ENCODE measurements around the gene TET3. TPM values are rescaled to one million over a fixed set of nuclear protein-coding genes. Genes with fewer than 3 reads are reported as not detected.
A peak's percentile ranks its signal among the peaks of the same experiment; 100 is the strongest.

TET3 gene
- total RNA-seq, 1 donor from 2014 or later: 23.0 TPM

GRCh38 chr2:74006459-74006858, 21.7 kb downstream of the TET3 start:
- Mint-ChIP-seq H3K4me1 (ENCODE audit: unreplicated experiment) (peaks cover 47% of the 10 kb centered on the region), H3K36me3 (ENCODE audit: low read depth, unreplicated experiment) (peaks cover 5% of the 10 kb centered on the region), H3K27me3 (ENCODE audit: unreplicated experiment) (peaks cover 2% of the 10 kb centered on the region), H3K4me3 (ENCODE audit: unreplicated experiment) (peak overlapping the region; percentile 27), H3K9me3 (ENCODE audit: unreplicated experiment) (no peaks in the 10 kb centered on the region), H3K27ac (ENCODE audit: unreplicated experiment) (no peak overlapping the region)
- TF ChIP-seq, protein P1, sequence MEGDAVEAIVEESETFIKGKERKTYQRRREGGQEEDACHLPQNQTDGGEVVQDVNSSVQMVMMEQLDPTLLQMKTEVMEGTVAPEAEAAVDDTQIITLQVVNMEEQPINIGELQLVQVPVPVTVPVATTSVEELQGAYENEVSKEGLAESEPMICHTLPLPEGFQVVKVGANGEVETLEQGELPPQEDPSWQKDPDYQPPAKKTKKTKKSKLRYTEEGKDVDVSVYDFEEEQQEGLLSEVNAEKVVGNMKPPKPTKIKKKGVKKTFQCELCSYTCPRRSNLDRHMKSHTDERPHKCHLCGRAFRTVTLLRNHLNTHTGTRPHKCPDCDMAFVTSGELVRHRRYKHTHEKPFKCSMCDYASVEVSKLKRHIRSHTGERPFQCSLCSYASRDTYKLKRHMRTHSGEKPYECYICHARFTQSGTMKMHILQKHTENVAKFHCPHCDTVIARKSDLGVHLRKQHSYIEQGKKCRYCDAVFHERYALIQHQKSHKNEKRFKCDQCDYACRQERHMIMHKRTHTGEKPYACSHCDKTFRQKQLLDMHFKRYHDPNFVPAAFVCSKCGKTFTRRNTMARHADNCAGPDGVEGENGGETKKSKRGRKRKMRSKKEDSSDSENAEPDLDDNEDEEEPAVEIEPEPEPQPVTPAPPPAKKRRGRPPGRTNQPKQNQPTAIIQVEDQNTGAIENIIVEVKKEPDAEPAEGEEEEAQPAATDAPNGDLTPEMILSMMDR (IDR thresholded peaks at IDR 0.05; ENCODE audit: unreplicated experiment): no peak
- no peak for DNase-seq (ENCODE audit: low spot score)

GRCh38 chr2:74007121-74007520, 22.4 kb downstream of the TET3 start:
- no peaks in the 10 kb centered on the region for H3K9me3 Mint-ChIP-seq (ENCODE audit: unreplicated experiment)
- peaks cover 44% of the 10 kb centered on the region for H3K4me1 Mint-ChIP-seq (ENCODE audit: unreplicated experiment)
- H3K36me3 Mint-ChIP-seq (ENCODE audit: low read depth, unreplicated experiment): peaks cover 3% of the 10 kb centered on the region
- peak overlapping the region; percentile 27 for H3K4me3 Mint-ChIP-seq (ENCODE audit: unreplicated experiment)
- peaks cover 2% of the 10 kb centered on the region for H3K27me3 Mint-ChIP-seq (ENCODE audit: unreplicated experiment)
- DNase-seq (ENCODE audit: low spot score): no peak
- TF ChIP-seq, protein P1 (IDR thresholded peaks at IDR 0.05; ENCODE audit: unreplicated experiment): no peak
- no peak overlapping the region for H3K27ac Mint-ChIP-seq (ENCODE audit: unreplicated experiment)

DNA sequence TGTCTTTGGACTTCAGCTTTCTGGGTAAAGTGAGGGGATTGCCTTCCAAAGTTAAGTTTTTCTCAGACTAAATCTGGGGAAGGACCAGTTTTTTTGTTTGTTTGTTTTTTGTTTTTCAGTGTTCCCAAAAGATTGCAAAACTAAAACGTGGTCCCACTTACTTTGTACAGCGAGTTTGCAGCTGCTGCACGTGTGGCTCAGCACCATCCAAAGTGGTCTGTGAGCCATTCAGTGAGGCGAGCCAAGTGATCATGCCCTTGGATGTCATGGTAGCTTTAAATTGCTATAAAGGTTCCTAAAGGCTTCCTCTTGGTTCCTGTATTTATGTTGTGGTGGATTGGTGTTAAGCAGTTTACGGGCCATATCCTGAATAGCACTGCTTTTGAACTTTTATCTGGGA, 23.0 kb downstream of the TET3 start:
- peaks cover 4% of the 10 kb centered on the region for H3K27me3 Mint-ChIP-seq (ENCODE audit: unreplicated experiment)
- H3K27ac Mint-ChIP-seq (ENCODE audit: unreplicated experiment): no peak overlapping the region

DNA sequence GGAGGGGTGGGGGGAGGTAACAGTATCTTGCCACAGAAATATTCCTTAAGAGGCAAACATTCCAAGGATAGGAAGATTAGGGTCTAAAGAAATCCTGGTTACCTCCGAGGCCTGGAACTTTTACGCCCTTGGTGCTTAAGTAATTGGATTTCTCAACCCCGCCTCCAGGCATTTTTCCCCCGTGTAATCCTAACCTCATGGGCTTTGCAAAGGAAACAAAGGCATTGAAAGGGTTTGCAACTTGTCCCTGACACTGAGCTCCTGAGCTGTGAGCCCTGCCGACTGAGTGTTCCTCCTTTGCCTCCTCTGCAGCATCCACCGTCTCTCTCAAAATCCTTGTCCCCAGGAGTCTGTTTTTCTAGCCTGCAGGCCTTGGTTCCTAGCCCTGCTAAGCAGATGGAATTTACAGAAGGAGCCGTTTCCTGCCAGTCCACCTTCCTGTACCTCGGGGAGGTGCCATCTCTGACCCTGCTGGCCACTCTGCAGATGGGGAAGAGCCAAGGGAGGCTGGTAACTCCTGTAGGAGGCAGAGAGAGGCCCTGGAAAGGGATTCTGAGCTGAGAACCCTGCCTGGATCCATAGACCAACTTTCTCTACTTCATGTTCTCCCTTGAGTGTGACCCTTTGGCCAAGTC, 24.2 kb downstream of the TET3 start:
- TF ChIP-seq, protein P1 (IDR thresholded peaks at IDR 0.05; ENCODE audit: unreplicated experiment): no peak
- no peak for DNase-seq (ENCODE audit: low spot score)
- no peak overlapping the region for H3K4me3 Mint-ChIP-seq (ENCODE audit: unreplicated experiment)
- H3K27ac Mint-ChIP-seq (ENCODE audit: unreplicated experiment): no peak overlapping the region
- H3K36me3 Mint-ChIP-seq (ENCODE audit: low read depth, unreplicated experiment): peaks cover 2% of the 10 kb centered on the region
- H3K4me1 Mint-ChIP-seq (ENCODE audit: unreplicated experiment): peaks cover 33% of the 10 kb centered on the region
- H3K9me3 Mint-ChIP-seq (ENCODE audit: unreplicated experiment): no peaks in the 10 kb centered on the region
- peaks cover 4% of the 10 kb centered on the region for H3K27me3 Mint-ChIP-seq (ENCODE audit: unreplicated experiment)

More for the DNA sequence above, 23.0 kb downstream of the TET3 start:
- H3K36me3 Mint-ChIP-seq (ENCODE audit: low read depth, unreplicated experiment): peaks cover 2% of the 10 kb centered on the region
- no peak for DNase-seq (ENCODE audit: low spot score)
- no peak overlapping the region for H3K4me3 Mint-ChIP-seq (ENCODE audit: unreplicated experiment)
- TF ChIP-seq, protein P1 (IDR thresholded peaks at IDR 0.05; ENCODE audit: unreplicated experiment): no peak
- peaks cover 43% of the 10 kb centered on the region for H3K4me1 Mint-ChIP-seq (ENCODE audit: unreplicated experiment)
- H3K9me3 Mint-ChIP-seq (ENCODE audit: unreplicated experiment): no peaks in the 10 kb centered on the region

- Mint-ChIP-seq H3K4me1 (ENCODE audit: unreplicated experiment) (peaks cover 32% of the 10 kb centered on the region), H3K27ac (ENCODE audit: unreplicated experiment) (no peak overlapping the region)
Measured at GRCh38 chr2:74009577-74009976, 24.9 kb downstream of the TET3 start.

More at GRCh38 chr2:74009577-74009976, 24.9 kb downstream of the TET3 start:
- peaks cover 2% of the 10 kb centered on the region for H3K27me3 Mint-ChIP-seq (ENCODE audit: unreplicated experiment)
- peaks cover 2% of the 10 kb centered on the region for H3K36me3 Mint-ChIP-seq (ENCODE audit: low read depth, unreplicated experiment)
- no peaks in the 10 kb centered on the region for H3K9me3 Mint-ChIP-seq (ENCODE audit: unreplicated experiment)
- DNase-seq (ENCODE audit: low spot score): no peak
- H3K4me3 Mint-ChIP-seq (ENCODE audit: unreplicated experiment): no peak overlapping the region
- TF ChIP-seq, protein P1 (IDR thresholded peaks at IDR 0.05; ENCODE audit: unreplicated experiment): no peak

Data from endothelial cell (in vitro differentiated cells).